RWPE1 (cell line): ENCODE results near the gene STK32C.

Experiments
- CTCF ChIA-PET: fragments of 350-600 bp; sonication (Branson Sonifier 250); formaldehyde crosslinking; extraction: SDS; loops from one replicate; lab custom pipeline; 2021; lab: Yijun Ruan, JAX
- POLR2A ChIA-PET: fragments of 400-600 bp; formaldehyde crosslinking; extraction: SDS; loops from one replicate; lab custom pipeline; 2020; ENCODE audit warnings: antibody characterized with exemption; ENCODE audit not compliant: low non-redundant PET; lab: Yijun Ruan, JAX
- DNase-seq: peaks from one replicate; pipeline ENCODE4 v3.0.0; 2012; ENCODE audit warnings: low spot score
- H3K27ac ChIP-seq: fragments of 450-650 bp; 2 replicates; pipeline ENCODE4 v1.5.1; 2017
- CTCF ChIP-seq: fragments of 450-650 bp; conservative IDR thresholded peaks from 2 replicates; pipeline ENCODE4 v1.5.1; 2017; ENCODE audit warnings: low read depth, mild to moderate bottlenecking

Gene STK32C

GRCh38 chr10:132227851-132228390 is 79.8 kb downstream of the STK32C start:
- no peak for DNase-seq
- no peak overlapping the region for H3K27ac ChIP-seq
- POLR2A ChIA-PET = no interaction called here
- no peak for TF ChIP-seq CTCF
- CTCF ChIA-PET = no interaction called here

GRCh38 chr10:132226586-132227405 is 81.0 kb downstream of the STK32C start:
- TF ChIP-seq CTCF = no peak
- H3K27ac ChIP-seq = no peak overlapping the region
- ChIA-PET POLR2A (no interaction called here), CTCF (no interaction called here)
- no peak for DNase-seq

GRCh38 chr10:132225849-132226205 is 81.9 kb downstream of the STK32C start:
- DNase-seq = no peak
- CTCF ChIA-PET = interaction anchor here (0.6 to 1.3 kb wide), 3 partner anchors 8 to 198 kb away, joined by 3 to 6 read pairs (median 4); no protein-coding TSS in a partner anchor
- POLR2A ChIA-PET = interaction anchor here (0.6 kb wide), 1 partner anchor 19 kb away, joined by 3 read pairs; no protein-coding TSS in a partner anchor
- TF ChIP-seq CTCF = no peak
- H3K27ac ChIP-seq = no peak overlapping the region

- no peak for DNase-seq
- no peak overlapping the region for H3K27ac ChIP-seq
- CTCF ChIA-PET = interaction anchor here (0.6 to 1.3 kb wide), 5 partner anchors 9 to 224 kb away, joined by 3 to 6 read pairs (median 4); no protein-coding TSS in a partner anchor
- POLR2A ChIA-PET = no interaction called here
- TF ChIP-seq CTCF = no peak
These were observed 82.5 kb downstream of the STK32C start for GRCh38 chr10:132225073-132225848.

GRCh38 chr10:132224343-132225072 is 83.2 kb downstream of the STK32C start:
- CTCF ChIA-PET = interaction anchor here (0.6 to 2.5 kb wide), 7 partner anchors 10 to 229 kb away, joined by 3 to 10 read pairs (median 4); no protein-coding TSS in a partner anchor
- TF ChIP-seq CTCF = no peak
- POLR2A ChIA-PET = no interaction called here
- no peak for DNase-seq
- no peak overlapping the region for H3K27ac ChIP-seq
